IPS-11a (cell line): Measurements from ENCODE around the gene PPP6R3.

Experiments
- H3K4me3 ChIP-seq: one replicate; pipeline ENCODE4 v1.5.1; 2013; ENCODE audit warnings: low read depth, low read length, control low read depth

Gene PPP6R3

GRCh38 chr11:68661697-68662603 is 201.4 kb downstream of the PPP6R3 start:
- H3K4me3 ChIP-seq, result no peak overlapping the region

- H3K4me3 ChIP-seq, result no peak overlapping the region
Observed at GRCh38 chr11:68663482-68664010, 203.0 kb downstream of the PPP6R3 start.

- H3K4me3 ChIP-seq, result no peak overlapping the region
Observed at GRCh38 chr11:68664141-68664540, 203.6 kb downstream of the PPP6R3 start.

- no peak overlapping the region for H3K4me3 ChIP-seq
Observed at GRCh38 chr11:68664906-68665305, 204.4 kb downstream of the PPP6R3 start.
